Lung microvascular endothelial cell (primary cell): ENCODE results near the gene STOX2. TPM values are rescaled to one million over a fixed set of nuclear protein-coding genes. Genes with fewer than 3 reads are reported as not detected.
"Not testable (repeated sequence)": the region's sequence is repeated elsewhere in the genome, so short reads cannot be mapped to it uniquely, and the experiment has no call there.

ENCODE experiments used
- DNase-seq, 2 donors: peaks; one replicate each; pipeline versions ENCODE4 v3.0.0 to v3.0.0-alpha.2; 2010; ENCODE audit warnings: low read depth in 2 of 2
- total RNA-seq: library from RNA; depleted of rRNA; stranded (reverse); fragments of >200 nt; gene quantifications from 2 replicates; pipeline ENCODE4 v1.2.1, GENCODE V29; 2014

The STOX2 gene
- total RNA-seq, 1 donor from 2014 or later: 24.2 TPM

GRCh38 chr4:183936047-183936446 is 30.9 kb downstream of the STOX2 start:
- DNase-seq: no peak

GRCh38 chr4:183936574-183937345 is 31.7 kb downstream of the STOX2 start:
- no peak for DNase-seq

DNA sequence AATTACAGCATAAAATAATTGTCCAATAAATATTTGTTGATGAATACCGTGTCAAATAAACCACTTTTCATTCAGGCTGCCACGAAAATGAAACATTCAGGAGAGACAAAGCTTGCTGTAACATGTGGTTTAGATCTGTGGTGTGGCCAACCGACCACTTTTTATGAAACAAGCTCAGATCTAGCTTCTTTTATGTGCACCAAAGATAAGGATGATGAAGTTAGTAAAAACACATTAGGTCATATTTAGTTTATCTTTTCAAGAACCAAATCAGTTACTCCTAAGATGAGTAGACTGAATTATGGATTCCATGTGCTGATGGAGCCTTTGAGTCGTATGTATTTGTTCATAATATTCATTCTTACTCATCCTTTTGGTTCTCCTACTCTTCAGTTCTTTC is 35.8 kb downstream of the STOX2 start:
- DNase-seq: no peak

GRCh38 chr4:183941964-183942363 is 36.9 kb downstream of the STOX2 start:
- no peak for DNase-seq

GRCh38 chr4:183945741-183946140 is 40.6 kb downstream of the STOX2 start:
- DNase-seq: no peak

DNA sequence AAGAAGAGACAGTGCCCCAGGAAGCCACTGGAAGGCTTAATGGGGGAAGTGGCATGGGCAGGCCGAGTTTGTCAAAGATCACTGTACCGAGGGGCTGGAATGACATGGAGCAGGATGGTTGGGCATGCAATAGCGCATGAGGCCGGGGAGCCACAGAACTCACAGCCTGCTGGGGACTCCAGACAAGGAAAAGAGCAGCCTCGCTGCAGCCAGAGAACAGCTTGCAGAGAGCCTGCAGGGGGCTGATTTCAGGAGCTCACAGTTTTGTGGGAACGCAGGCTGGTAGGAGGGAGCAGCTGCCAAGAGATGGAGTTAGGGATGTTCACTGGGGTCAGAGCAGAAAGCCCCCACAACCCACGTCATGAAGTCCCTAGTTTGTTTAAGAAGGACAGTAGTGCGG is 45.4 kb downstream of the STOX2 start:
- DNase-seq: no peak

DNA sequence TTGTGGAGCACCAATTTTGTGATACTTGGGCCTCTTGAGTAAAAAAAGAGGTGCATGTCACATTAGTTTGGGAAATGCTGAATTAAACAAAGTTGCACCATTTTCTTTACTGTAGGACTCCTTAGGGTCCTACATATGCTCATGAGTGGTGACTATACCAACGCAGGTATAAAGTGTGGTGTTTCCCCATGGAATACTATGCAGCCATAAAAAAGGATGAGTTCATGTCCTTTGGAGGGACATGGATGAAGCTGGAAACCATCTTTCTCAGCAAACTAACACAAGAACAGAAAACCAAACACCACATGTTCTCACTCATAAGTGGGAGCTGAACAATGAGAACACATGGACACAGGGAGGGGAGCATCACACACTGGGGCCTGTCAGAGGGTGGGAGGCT is 47.5 kb downstream of the STOX2 start:
- DNase-seq: not testable (repeated sequence)

- DNase-seq: no peak
These were observed 54.4 kb downstream of the STOX2 start for GRCh38 chr4:183959319-183960045.

DNA sequence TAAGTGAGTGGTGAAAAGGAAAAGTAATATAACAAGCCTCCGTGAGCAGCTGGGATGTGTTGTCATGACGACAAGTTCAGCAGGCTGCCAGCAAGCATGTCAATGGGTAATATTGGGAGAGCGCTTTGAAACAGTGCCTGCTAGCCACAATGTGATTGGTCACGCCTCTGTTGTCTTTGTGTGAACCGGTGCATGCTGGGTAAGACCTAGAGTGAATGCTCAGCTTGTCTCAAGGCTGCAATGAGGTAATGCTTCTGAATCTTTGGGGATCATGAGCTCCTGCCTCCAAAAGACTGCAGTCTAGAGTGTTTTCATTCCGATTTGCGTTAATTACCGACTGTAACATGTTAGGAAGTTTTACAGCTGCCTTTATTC is 54.9 kb downstream of the STOX2 start:
- no peak for DNase-seq

- DNase-seq: no peak
These were observed 55.9 kb downstream of the STOX2 start for GRCh38 chr4:183960962-183961541.

DNA sequence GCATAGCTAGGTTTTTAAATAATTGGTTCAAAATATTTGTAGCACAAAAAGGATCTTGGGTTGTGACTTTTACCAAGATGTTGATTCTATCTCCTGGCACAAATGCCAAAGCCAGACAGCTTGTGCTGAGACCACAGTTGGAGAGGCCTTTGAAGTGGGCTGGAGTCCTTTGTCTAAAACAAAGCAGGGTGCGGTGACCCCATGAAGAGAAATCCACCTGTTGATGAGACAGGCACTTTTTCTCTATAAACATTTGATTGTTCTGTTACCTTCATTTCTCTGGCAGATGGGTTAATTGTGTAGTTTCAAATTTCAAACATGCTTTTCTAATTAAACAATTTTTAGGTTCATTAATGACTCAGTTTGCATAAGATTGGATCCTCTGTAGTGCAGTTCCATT is 56.7 kb downstream of the STOX2 start:
- DNase-seq: no peak

- DNase-seq: no peak
These were observed 57.3 kb downstream of the STOX2 start for GRCh38 chr4:183962419-183962818.

DNA sequence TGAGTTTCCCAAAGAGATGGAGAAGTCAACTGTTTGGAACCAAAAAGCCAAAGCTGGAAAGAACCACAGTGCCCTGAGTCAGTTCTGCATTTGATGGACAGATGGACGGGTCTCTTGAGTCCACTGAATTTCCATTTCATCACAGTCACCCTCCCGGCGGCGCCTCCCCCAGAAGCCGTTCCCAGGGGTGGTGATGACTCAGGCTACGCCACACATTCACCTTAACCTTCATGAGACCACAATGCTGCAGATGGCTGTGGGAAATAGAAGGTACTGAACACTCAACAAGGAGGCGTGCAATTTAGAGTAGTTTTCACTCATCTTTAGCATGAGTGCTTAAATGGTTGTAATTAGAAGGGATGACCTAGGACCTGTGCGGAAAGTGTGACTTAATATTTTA is 61.3 kb downstream of the STOX2 start:
- no peak for DNase-seq

DNA sequence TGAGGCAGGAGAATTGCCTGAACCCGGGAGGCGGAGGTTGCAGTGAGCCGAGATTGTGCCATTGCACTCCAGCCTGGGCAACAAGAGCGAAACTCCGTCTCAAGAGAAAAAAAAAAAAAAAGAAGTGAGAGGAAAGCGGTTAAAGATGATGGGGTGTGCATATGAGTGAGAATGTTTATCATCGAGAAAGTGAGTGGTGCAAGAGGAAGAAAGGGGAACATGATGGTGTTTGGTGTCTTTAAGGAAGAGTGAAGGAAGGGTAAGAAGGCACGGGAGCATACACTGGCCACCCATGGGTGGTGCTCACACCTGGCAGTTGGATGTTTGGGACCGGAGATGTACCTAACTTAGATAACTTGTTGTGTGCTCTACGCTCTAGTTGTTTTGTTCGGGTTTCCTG is 62.2 kb downstream of the STOX2 start:
- no peak for DNase-seq

DNA sequence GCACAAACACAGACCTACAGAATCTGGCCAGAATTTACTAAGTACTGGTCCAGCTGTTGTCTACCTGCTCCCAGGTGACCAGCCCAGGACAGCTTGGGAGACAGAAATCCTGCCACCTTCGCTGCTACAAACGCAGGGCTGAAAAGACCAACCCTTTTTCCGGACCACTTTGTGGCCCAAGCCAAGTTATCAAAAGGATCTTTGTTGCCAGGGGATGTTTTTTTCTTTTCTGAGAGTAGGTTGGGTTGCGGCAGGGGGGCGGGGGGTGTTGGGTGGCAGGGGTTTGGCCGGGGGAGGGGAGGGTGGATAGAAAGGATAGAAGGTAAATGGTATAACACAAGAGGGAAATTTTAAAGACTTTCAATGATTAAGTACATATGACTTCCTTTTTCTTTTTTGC is 63.4 kb downstream of the STOX2 start:
- DNase-seq: no peak

GRCh38 chr4:183968931-183969330 is 63.8 kb downstream of the STOX2 start:
- DNase-seq: no peak

DNA sequence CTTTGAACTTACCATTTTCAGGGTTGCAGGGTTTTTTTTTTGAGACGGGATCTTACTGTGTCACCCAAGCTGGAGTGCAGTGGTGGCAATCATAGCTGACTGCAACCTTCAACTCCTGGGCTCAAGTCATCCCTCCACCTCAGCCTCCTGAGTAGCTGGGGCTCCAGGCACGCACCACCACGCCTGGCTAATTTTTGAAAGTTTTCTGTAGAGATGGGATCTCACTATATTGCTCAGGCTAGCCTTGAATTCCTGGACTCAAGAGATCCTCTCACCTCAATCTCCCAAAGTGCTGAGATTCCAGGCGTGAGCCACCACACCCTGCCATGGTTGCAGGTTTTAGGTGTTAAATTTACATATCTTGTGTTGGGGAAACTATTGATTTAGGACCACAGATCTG is 64.5 kb downstream of the STOX2 start:
- no peak for DNase-seq

DNA sequence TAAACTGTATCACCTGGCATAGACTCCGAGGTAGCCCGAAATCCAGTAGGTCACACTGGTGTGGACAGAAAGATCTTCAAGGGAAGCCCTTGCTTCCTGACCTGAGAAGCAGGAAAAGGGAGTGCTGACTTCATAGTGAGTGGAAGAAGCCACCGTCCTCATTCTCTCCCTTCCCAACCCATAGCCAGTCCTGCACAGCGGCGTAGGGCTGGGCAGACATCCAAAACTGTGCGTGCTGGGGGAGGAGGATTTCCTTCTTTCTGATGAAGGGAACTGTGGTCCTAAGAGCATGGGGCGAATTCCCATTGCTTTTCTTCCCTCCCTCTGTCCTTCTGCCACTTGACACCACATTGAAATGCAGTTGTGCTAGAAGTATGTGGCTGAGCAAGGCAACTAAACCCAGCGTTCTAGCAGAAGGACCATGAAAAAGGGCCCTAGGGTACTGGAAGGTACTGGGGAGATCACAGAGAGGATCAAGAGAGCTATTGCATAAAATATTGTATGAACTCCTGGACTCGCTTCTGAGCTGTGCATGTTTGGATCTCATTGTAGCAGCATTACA is 66.9 kb downstream of the STOX2 start:
- DNase-seq: peak; percentile 2 to 24

DNA sequence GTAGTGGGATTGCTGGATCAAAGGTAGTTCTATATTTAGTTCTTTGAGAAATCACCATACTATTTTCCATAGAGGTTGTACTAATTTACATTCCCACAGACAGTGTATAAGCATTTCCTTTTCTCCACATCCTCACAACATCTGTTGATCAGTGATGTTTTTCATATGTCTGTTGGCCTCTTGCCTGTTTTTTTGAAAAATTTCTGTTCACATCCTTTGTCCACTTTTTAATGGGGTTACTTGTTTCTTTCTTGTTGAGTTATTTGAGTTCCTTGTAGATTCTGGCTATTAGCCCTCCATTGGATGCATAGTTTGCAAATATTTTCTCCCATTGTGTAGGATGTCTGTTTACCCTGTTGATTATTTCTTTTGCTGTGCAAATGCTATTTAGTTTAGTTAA is 72.6 kb downstream of the STOX2 start:
- DNase-seq: no peak

DNA sequence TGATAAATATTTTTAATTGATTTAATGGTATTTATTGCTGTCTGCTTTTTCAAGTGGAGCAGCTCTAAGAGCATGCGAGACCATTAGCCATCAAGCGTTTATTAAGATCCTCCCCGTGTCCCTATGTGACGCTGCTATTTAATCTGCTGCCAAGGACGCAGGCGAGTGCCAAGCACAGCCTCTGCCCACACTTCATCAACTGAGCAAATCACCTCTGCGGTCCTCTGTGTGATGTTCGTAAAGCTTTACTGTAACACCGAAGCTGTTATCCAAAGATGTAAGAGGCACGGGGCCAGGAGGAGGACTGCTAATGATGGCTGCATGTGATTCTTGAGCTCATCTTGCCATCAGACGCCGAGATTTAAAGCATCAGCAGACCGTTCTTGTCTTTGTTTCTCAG is 79.5 kb downstream of the STOX2 start:
- DNase-seq: no peak

- no peak for DNase-seq
These were observed 80.7 kb downstream of the STOX2 start for GRCh38 chr4:183985786-183986185.

DNA sequence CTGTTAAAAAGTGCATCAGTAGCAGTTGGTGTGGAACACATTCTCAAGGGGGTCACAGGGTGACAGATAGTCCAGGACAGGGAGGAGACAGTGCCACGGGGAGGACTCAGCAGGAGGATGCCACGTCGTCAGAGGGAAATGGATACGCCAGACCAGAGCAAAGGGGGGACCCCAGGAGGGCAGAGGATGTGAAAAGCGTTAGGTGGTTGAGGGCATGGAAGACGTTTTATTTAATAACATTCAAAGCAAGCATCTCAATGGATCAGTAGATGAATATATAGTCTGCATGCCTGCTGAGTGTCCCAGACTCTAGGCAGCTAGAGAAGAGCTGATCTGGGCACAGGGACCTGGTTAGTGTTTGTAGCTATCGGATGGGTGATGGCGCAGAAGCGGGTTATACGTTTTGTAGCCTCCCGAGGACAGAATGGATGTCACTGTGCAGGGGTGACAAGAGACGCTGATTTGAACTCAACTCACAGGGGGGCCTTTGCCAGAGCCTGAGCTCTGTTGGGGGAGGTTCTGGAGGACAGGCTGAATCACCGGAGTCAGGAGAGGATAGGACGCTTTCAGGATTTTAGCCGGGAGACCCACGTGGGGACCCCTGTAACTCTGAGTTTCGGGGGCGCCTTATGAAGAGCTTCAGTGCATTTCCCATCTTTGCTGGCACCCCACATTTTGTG is 81.3 kb downstream of the STOX2 start:
- DNase-seq: no peak
